SU-DHL-6 (cell line): Measurements from ENCODE around the gene ZNF668.

ENCODE experiments used
- H2AFZ ChIP-seq: fragments of 200-600 bp; sonication (generic); 2 replicates; pipeline ENCODE4 v1.6.1; 2014; ENCODE audit warnings: low read depth, mild to moderate bottlenecking, moderate library complexity, mixed read lengths, antibody characterized with exemption, low read length; ENCODE audit not compliant: severe bottlenecking
- H3F3A ChIP-seq: fragments of 200-600 bp; shearing (Covaris generic); 2 replicates; pipeline ENCODE4 v1.6.0; 2016; ENCODE audit warnings: antibody characterized with exemption, mild to moderate bottlenecking; ENCODE audit not compliant: insufficient read depth
- H3K27ac ChIP-seq: fragments of 200-600 bp; sonication (generic); 2 replicates; pipeline ENCODE4 v1.5.1; 2016; ENCODE audit warnings: low read depth, mild to moderate bottlenecking, low read length, moderate library complexity, mixed read lengths
- H3K27me3 ChIP-seq: fragments of 200-600 bp; sonication (generic), shearing (Covaris generic); 2 replicates; pipeline ENCODE4 v1.6.0; 2014; ENCODE audit warnings: mild to moderate bottlenecking, low read length
- H3K36me3 ChIP-seq: fragments of 200-600 bp; sonication (generic); 2 replicates; pipeline ENCODE4 v1.6.1; 2014; ENCODE audit warnings: mild to moderate bottlenecking, low read length, mixed read lengths
- H3K4me2 ChIP-seq: fragments of 300-600, 200-600 bp; shearing (Covaris generic), sonication (generic); 2 replicates; pipeline ENCODE4 v1.6.0; 2014; ENCODE audit warnings: low read length, low read depth, mild to moderate bottlenecking; ENCODE audit not compliant: poor library complexity, severe bottlenecking
- H3K4me3 ChIP-seq: fragments of 200-600 bp; sonication (generic); 2 replicates; pipeline ENCODE4 v1.5.1; 2014; ENCODE audit warnings: antibody characterized with exemption, low read length, mild to moderate bottlenecking, mixed read lengths; ENCODE audit not compliant: insufficient read depth, poor library complexity, severe bottlenecking
- H3K79me2 ChIP-seq: fragments of 200-600 bp; sonication (generic); 2 replicates; pipeline ENCODE4 v1.6.1; 2014; ENCODE audit warnings: mild to moderate bottlenecking, low read length, moderate library complexity; ENCODE audit not compliant: insufficient read depth
- H3K9ac ChIP-seq: fragments of 200-600 bp; sonication (generic); 2 replicates; pipeline ENCODE4 v1.7.0; 2014; ENCODE audit warnings: mild to moderate bottlenecking, low read length
- H3K9me2 ChIP-seq: fragments of 200-600 bp; sonication (generic); replicated peaks from 2 replicates; pipeline ENCODE4 v1.6.1; 2014; ENCODE audit warnings: low read length; ENCODE audit not compliant: insufficient read depth
- H3K9me3 ChIP-seq: fragments of 200-600 bp; sonication (generic); 2 replicates; pipeline ENCODE4 v1.6.1; 2014; ENCODE audit warnings: low read length, mixed read lengths; ENCODE audit not compliant: insufficient read depth
- H4K20me1 ChIP-seq: fragments of 200-600 bp; sonication (generic); 2 replicates; pipeline ENCODE4 v1.6.1; 2014; ENCODE audit warnings: low read depth, mild to moderate bottlenecking, antibody characterized with exemption, low read length, moderate library complexity, mixed read lengths
- EZH2phosphoT487 ChIP-seq: fragments of 200-600 bp; sonication (generic), shearing (Covaris generic); conservative IDR thresholded peaks from 2 replicates; pipeline ENCODE4 v1.6.1; 2018; ENCODE audit warnings: mild to moderate bottlenecking, antibody characterized with exemption, low read length, moderate library complexity, mixed read lengths
- TF ChIP-seq, protein P1 (sequence below): fragments of 200-600 bp; sonication (generic); IDR thresholded peaks from one replicate; pipeline ENCODE4 v1.5.1; 2017; ENCODE audit warnings: antibody characterized with exemption, mild to moderate bottlenecking, low read length, moderate library complexity; ENCODE audit not compliant: insufficient read depth, poor library complexity, severe bottlenecking

ZNF668 gene

DNA sequence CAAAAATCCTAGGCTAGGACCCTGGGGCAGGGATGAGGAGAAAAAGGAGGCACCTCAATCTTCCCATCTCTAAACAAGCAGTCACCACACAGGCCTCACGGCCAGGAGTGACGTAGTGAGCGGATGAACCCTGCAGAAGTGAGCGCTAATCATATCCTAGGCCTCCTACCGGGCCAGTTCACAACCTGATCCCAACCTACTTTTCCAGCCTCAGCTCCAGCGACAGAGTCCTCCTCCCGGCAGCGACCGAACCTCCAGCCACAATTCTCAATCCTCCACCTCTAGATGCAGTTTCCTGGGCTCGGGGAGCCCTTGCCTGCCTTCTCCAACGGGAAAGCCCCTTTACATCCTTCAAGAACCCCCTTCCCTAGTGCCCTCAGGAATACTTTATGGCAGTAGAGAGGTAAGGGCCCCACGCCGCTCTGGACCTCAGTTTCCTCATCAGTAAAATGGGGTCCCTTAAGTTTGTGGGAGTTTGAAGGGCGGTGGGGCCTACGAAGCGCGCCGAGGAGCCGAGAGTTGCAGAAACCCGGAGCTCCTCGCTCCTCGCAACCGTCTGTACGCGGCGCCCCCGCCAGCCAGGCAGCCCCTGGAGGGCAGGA lies 1.4 kb downstream of the ZNF668 start:
- no peak for TF ChIP-seq EZH2phosphoT487
- TF ChIP-seq, protein P1, sequence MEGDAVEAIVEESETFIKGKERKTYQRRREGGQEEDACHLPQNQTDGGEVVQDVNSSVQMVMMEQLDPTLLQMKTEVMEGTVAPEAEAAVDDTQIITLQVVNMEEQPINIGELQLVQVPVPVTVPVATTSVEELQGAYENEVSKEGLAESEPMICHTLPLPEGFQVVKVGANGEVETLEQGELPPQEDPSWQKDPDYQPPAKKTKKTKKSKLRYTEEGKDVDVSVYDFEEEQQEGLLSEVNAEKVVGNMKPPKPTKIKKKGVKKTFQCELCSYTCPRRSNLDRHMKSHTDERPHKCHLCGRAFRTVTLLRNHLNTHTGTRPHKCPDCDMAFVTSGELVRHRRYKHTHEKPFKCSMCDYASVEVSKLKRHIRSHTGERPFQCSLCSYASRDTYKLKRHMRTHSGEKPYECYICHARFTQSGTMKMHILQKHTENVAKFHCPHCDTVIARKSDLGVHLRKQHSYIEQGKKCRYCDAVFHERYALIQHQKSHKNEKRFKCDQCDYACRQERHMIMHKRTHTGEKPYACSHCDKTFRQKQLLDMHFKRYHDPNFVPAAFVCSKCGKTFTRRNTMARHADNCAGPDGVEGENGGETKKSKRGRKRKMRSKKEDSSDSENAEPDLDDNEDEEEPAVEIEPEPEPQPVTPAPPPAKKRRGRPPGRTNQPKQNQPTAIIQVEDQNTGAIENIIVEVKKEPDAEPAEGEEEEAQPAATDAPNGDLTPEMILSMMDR = no peak
- Histone ChIP-seq H3K9ac (peak overlapping the region; percentile 77), H3K4me3 (peak overlapping the region; percentile 79), H3F3A (peaks cover 7% of the 10 kb centered on the region; the same call in 1 of the 2 replicates), H3K27ac (peak overlapping the region; percentile 68), H3K4me2 (peak overlapping the region; percentile 91), H2AFZ (peak overlapping the region; percentile 77), H3K9me3 (no peaks in the 10 kb centered on the region), H4K20me1 (no peaks in the 10 kb centered on the region), H3K9me2 (no peaks in the 10 kb centered on the region), H3K36me3 (no peaks in the 10 kb centered on the region), H3K79me2 (peaks cover 62% of the 10 kb centered on the region), H3K27me3 (no peaks in the 10 kb centered on the region)

DNA sequence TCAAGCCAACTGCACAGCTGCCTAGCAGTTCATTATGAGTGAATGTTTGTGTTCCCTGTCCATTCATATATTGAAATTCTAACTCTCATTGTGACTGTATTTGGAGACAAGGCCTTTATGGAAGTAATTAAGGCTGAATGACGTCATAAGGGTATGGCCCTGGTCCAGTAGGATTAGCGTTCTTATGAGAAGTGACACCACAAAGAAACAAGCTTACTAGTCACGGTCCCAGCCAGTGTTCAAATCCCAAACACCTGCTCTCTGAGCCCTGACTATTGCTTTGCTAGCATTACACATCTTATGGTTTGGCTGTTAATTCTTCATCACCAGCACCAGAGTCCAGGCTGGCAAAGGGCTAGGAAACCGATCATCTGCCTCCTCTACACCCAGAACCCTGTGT lies 2.2 kb downstream of the ZNF668 start:
- Histone ChIP-seq H3K36me3 (no peaks in the 10 kb centered on the region), H3K9me3 (no peaks in the 10 kb centered on the region), H4K20me1 (no peaks in the 10 kb centered on the region), H3F3A (peaks cover 7% of the 10 kb centered on the region; the same call in 1 of the 2 replicates), H3K9ac (peak overlapping the region; percentile 77), H3K9me2 (no peaks in the 10 kb centered on the region), H3K79me2 (peaks cover 65% of the 10 kb centered on the region), H3K27me3 (no peaks in the 10 kb centered on the region), H2AFZ (no peak overlapping the region), H3K4me3 (peak overlapping the region; percentile 79), H3K4me2 (peak overlapping the region; percentile 91), H3K27ac (peak overlapping the region; percentile 68; the same call in 1 of the 2 replicates)
- TF ChIP-seq EZH2phosphoT487 = no peak
- TF ChIP-seq, protein P1 = no peak

DNA sequence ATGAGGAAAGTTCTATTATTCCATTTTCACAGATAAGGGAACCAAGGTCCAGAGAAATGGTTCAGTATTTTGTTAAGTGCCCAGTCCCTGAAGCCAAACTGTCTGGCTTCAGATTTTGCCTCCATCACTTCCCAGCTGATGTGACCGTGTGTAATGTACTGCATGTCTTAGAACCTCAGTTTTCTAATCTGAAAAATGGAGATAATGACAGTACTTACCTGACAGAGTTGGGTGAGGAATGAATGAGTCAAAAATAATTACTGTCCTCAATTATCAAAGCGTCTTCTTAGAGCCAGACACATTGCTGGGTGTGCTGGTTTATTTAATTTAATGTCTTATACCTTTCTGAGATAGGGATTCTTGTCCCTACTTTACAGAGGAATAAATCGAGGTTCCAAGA lies 6.7 kb downstream of the ZNF668 start:
- no peaks in the 10 kb centered on the region for H3K9me3 ChIP-seq
- peaks cover 47% of the 10 kb centered on the region for H3K79me2 ChIP-seq

More for the DNA sequence above, 6.7 kb downstream of the ZNF668 start:
- H3F3A ChIP-seq = peaks cover 7% of the 10 kb centered on the region; the same call in 1 of the 2 replicates
- H3K27ac ChIP-seq = no peak overlapping the region
- H3K36me3 ChIP-seq = no peaks in the 10 kb centered on the region
- no peak overlapping the region for H3K9ac ChIP-seq
- H3K4me3 ChIP-seq = no peak overlapping the region
- H3K9me2 ChIP-seq = no peaks in the 10 kb centered on the region
- no peaks in the 10 kb centered on the region for H4K20me1 ChIP-seq
- H3K27me3 ChIP-seq = no peaks in the 10 kb centered on the region
- H2AFZ ChIP-seq = no peak overlapping the region
- no peak for TF ChIP-seq EZH2phosphoT487
- TF ChIP-seq, protein P1 = no peak
- no peak overlapping the region for H3K4me2 ChIP-seq
